22Rv1 (cell line): ENCODE data around the gene SREBF1.

ENCODE experiments used
- CTCF ChIP-seq: fragments of 450-650 bp; IDR thresholded peaks from 2 replicates; pipeline ENCODE4 v1.5.1; 2017; ENCODE audit warnings: mild to moderate bottlenecking
- ZFX ChIP-seq: fragments of 450-650 bp; IDR thresholded peaks from 2 replicates; pipeline ENCODE4 v1.6.1; 2017; ENCODE audit warnings: antibody characterized with exemption, borderline replicate concordance

GRCh38 chr17:17781591-17782496, 54.9 kb downstream of the SREBF1 start:
- TF ChIP-seq CTCF (no peak), ZFX (no peak)
